ENCODE results near the gene KCNC4.

GRCh38 chr1:110242062-110242461 lies 31.9 kb downstream of the KCNC4 start:
- TF ChIP-seq CTCF (conservative IDR thresholded peaks at IDR 0.05; ENCODE audit: low read length), result no peak
- TF ChIP-seq EZH2phosphoT487 (IDR thresholded peaks at IDR 0.05; ENCODE audit: borderline replicate concordance, low read depth, low read length), result no peak
